Transverse colon (tissue), 4 donors: ENCODE results near the gene ITGB6.

Source experiments
- EP300 ChIP-seq: sonication (generic); formaldehyde crosslinking; IDR thresholded peaks from one replicate; pipeline ENCODE4 v1.6.1; 2017; ENCODE audit warnings: antibody characterized with exemption, low read depth
- POLR2AphosphoS5 ChIP-seq, 3 donors: sonication (generic); formaldehyde crosslinking; IDR thresholded peaks; one replicate each; pipeline ENCODE4 v1.6.1; 2016; ENCODE audit warnings: antibody characterized with exemption in 3 of 3
- TF ChIP-seq, protein P1 (sequence below), 5 experiments: fragments of 200-600 bp in 3 of 5; fragments of 450-650 bp in 2 of 5; sonication (generic) in 3 of 5; IDR thresholded peaks; 1 replicate in 2 of 5; 2 replicates in 3 of 5; pipeline ENCODE4 v1.5.1; 2016 to 2017; ENCODE audit warnings: antibody characterized with exemption in 5 of 5, inconsistent platforms in 3 of 5, mild to moderate bottlenecking in 2 of 5, moderate library complexity in 1 of 5

DNA sequence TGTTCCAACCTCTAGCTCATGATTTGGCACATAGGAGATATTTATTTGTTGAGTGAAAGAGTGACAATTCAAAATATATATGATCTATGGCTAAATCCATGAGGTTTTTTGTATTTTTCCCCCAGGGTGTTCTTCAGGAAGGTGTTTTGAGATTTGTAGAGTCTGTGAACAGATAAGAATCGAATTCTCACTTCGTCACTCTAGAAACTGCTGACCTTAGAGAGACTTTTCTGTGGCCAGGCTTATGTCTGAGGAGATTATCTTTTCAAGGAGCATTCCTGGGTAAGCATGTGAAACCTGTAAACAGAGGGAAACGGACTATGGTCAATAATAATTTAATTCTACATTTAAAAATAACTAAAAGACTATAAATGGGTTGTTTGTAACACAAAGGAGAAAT, 849 bp upstream of the ITGB6 start:
- TF ChIP-seq, protein P1, sequence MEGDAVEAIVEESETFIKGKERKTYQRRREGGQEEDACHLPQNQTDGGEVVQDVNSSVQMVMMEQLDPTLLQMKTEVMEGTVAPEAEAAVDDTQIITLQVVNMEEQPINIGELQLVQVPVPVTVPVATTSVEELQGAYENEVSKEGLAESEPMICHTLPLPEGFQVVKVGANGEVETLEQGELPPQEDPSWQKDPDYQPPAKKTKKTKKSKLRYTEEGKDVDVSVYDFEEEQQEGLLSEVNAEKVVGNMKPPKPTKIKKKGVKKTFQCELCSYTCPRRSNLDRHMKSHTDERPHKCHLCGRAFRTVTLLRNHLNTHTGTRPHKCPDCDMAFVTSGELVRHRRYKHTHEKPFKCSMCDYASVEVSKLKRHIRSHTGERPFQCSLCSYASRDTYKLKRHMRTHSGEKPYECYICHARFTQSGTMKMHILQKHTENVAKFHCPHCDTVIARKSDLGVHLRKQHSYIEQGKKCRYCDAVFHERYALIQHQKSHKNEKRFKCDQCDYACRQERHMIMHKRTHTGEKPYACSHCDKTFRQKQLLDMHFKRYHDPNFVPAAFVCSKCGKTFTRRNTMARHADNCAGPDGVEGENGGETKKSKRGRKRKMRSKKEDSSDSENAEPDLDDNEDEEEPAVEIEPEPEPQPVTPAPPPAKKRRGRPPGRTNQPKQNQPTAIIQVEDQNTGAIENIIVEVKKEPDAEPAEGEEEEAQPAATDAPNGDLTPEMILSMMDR (IDR thresholded peaks at IDR 0.05), result no peak
- no peak for TF ChIP-seq EP300
- no peak for TF ChIP-seq POLR2AphosphoS5 (IDR thresholded peaks at IDR 0.05)
